Measurements from ENCODE around the gene TRPM1. TPM values are rescaled to one million over a fixed set of nuclear protein-coding genes. Genes with fewer than 3 reads are reported as not detected.

Gene TRPM1
- total and polyA plus RNA-seq, 2 donors (not counting 1 experiment from before 2014, with no cell fraction given) = not detected

GRCh38 chr15:31025996-31026395, 75.5 kb downstream of the TRPM1 start:
- Histone ChIP-seq H3K27me3 (ENCODE audit: control insufficient read depth, insufficient read depth, low read length) (no peaks in the 10 kb centered on the region), H3K4me1 (ENCODE audit: control insufficient read depth, extremely low read depth, insufficient read depth, low read length) (peaks cover 6% of the 10 kb centered on the region), H3K4me2 (ENCODE audit: extremely low read depth, insufficient read depth, low read length) (no peak overlapping the region), H3K9me3 (ENCODE audit: control insufficient read depth, insufficient read depth, low read depth, low read length) (no peaks in the 10 kb centered on the region), H3K36me3 (ENCODE audit: control insufficient read depth, insufficient read depth, low read length) (no peaks in the 10 kb centered on the region), H3K4me3 (replicated peaks in 1 of 4; ENCODE audit: control extremely low read depth in 1 of 4, insufficient read depth in 1 of 4, low read depth in 3 of 4, low read length in 4 of 4) (no peak overlapping the region), H3K79me2 (ENCODE audit: control insufficient read depth, insufficient read depth, low read length) (no peaks in the 10 kb centered on the region), H4K20me1 (ENCODE audit: control insufficient read depth, extremely low read depth, insufficient read depth, low read length) (no peaks in the 10 kb centered on the region), H2AFZ (ENCODE audit: low read length) (no peak overlapping the region), H3K9ac (ENCODE audit: insufficient read depth, low read length) (no peak overlapping the region), H3K27ac (ENCODE audit: insufficient read depth, low read length) (no peak overlapping the region)
- no peak for TF ChIP-seq CTCF (conservative IDR thresholded peaks at IDR 0.05 in 1 of 2, IDR thresholded peaks at IDR 0.05 in 1 of 2; ENCODE audit: low read depth in 1 of 2, low read length in 2 of 2)
- TF ChIP-seq EZH2 (IDR thresholded peaks at IDR 0.05; ENCODE audit: low read length, missing control alignments) = no peak
- no peak for DNase-seq (ENCODE audit: low read depth in 2 of 2)

- no peak overlapping the region for H2AFZ ChIP-seq (ENCODE audit: low read length)
- H4K20me1 ChIP-seq (ENCODE audit: control insufficient read depth, extremely low read depth, insufficient read depth, low read length) = no peaks in the 10 kb centered on the region
- no peaks in the 10 kb centered on the region for H3K36me3 ChIP-seq (ENCODE audit: control insufficient read depth, insufficient read depth, low read length)
- H3K27ac ChIP-seq (ENCODE audit: insufficient read depth, low read length) = no peak overlapping the region
- H3K4me2 ChIP-seq (ENCODE audit: extremely low read depth, insufficient read depth, low read length) = no peak overlapping the region
- no peak overlapping the region for H3K9ac ChIP-seq (ENCODE audit: insufficient read depth, low read length)
- H3K4me1 ChIP-seq (ENCODE audit: control insufficient read depth, extremely low read depth, insufficient read depth, low read length) = peaks cover 6% of the 10 kb centered on the region
- DNase-seq (ENCODE audit: low read depth in 2 of 2) = peak in 1 of 2 donors; percentile 32
- no peaks in the 10 kb centered on the region for H3K79me2 ChIP-seq (ENCODE audit: control insufficient read depth, insufficient read depth, low read length)
- H3K27me3 ChIP-seq (ENCODE audit: control insufficient read depth, insufficient read depth, low read length) = no peaks in the 10 kb centered on the region
- no peak for TF ChIP-seq EZH2 (IDR thresholded peaks at IDR 0.05; ENCODE audit: low read length, missing control alignments)
- H3K4me3 ChIP-seq (replicated peaks in 1 of 4; ENCODE audit: control extremely low read depth in 1 of 4, insufficient read depth in 1 of 4, low read depth in 3 of 4, low read length in 4 of 4) = no peak overlapping the region
- H3K9me3 ChIP-seq (ENCODE audit: control insufficient read depth, insufficient read depth, low read depth, low read length) = no peaks in the 10 kb centered on the region
Measured at GRCh38 chr15:31024979-31025378, 76.5 kb downstream of the TRPM1 start.

- Histone ChIP-seq H3K36me3 (ENCODE audit: control insufficient read depth, insufficient read depth, low read length) (no peaks in the 10 kb centered on the region), H3K9me3 (ENCODE audit: control insufficient read depth, insufficient read depth, low read depth, low read length) (no peaks in the 10 kb centered on the region), H4K20me1 (ENCODE audit: control insufficient read depth, extremely low read depth, insufficient read depth, low read length) (no peaks in the 10 kb centered on the region), H3K4me3 (replicated peaks in 1 of 4; ENCODE audit: control extremely low read depth in 1 of 4, insufficient read depth in 1 of 4, low read depth in 3 of 4, low read length in 4 of 4) (no peak overlapping the region), H2AFZ (ENCODE audit: low read length) (no peak overlapping the region), H3K4me1 (ENCODE audit: control insufficient read depth, extremely low read depth, insufficient read depth, low read length) (peaks cover 6% of the 10 kb centered on the region), H3K27ac (ENCODE audit: insufficient read depth, low read length) (peak overlapping the region; percentile 44), H3K4me2 (ENCODE audit: extremely low read depth, insufficient read depth, low read length) (peak overlapping the region; percentile 28), H3K79me2 (ENCODE audit: control insufficient read depth, insufficient read depth, low read length) (no peaks in the 10 kb centered on the region), H3K9ac (ENCODE audit: insufficient read depth, low read length) (no peak overlapping the region), H3K27me3 (ENCODE audit: control insufficient read depth, insufficient read depth, low read length) (no peaks in the 10 kb centered on the region)
- TF ChIP-seq CTCF (conservative IDR thresholded peaks at IDR 0.05 in 1 of 2, IDR thresholded peaks at IDR 0.05 in 1 of 2; ENCODE audit: low read depth in 1 of 2, low read length in 2 of 2) (no peak), EZH2 (IDR thresholded peaks at IDR 0.05; ENCODE audit: low read length, missing control alignments) (no peak)
- DNase-seq (ENCODE audit: low read depth in 2 of 2) = peak; percentile 71 to 99
Measured at GRCh38 chr15:31024330-31024729, 77.2 kb downstream of the TRPM1 start.

Data from fibroblast of lung (primary cell).